ENCODE data around the gene SSH2. TPM values are rescaled to one million over a fixed set of nuclear protein-coding genes. Genes with fewer than 3 reads are reported as not detected.

SSH2 gene
- total and polyA plus RNA-seq, 9 of the 15 experiments (the other 6 are each of a cell fraction or from before 2014, with no cell fraction given) = 3.9 to 16.1 (median 10.2) TPM

DNA sequence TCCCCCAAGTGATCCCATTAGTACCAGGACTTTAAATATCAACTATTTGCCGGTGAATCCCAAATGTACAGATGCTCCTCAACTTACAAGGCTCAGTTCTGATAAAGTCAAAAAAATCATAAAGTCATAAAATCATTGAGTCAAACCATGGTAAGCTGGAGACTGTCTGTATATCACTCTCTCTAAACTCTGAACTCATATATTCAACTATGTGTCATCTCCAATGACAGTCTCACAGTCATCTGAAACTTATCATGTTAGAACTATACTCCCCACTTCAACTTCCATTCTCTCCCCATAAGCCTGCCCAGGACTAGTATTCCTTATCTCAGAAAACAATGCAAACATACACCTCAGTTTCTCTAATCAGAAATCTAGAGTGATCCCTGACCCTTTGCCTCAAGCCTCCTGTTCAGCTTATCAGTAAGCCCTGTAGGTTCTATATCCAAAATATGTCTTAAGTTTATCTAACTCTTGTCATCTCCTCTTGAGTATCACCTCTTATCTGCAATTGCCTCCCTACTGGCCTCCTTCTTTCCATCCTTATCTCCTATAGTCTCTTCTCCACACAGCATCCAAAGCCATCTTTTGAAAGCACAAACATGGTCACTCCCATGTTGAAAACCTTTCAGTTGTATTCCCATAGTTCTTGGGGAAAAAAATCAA is 55.0 kb downstream of the SSH2 start (continued):
- TF ChIP-seq, protein P1, sequence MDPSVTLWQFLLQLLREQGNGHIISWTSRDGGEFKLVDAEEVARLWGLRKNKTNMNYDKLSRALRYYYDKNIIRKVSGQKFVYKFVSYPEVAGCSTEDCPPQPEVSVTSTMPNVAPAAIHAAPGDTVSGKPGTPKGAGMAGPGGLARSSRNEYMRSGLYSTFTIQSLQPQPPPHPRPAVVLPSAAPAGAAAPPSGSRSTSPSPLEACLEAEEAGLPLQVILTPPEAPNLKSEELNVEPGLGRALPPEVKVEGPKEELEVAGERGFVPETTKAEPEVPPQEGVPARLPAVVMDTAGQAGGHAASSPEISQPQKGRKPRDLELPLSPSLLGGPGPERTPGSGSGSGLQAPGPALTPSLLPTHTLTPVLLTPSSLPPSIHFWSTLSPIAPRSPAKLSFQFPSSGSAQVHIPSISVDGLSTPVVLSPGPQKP (CRISPR knock-in tag; IDR thresholded peaks at IDR 0.05) = no peak
- TF ChIP-seq, protein P2, sequence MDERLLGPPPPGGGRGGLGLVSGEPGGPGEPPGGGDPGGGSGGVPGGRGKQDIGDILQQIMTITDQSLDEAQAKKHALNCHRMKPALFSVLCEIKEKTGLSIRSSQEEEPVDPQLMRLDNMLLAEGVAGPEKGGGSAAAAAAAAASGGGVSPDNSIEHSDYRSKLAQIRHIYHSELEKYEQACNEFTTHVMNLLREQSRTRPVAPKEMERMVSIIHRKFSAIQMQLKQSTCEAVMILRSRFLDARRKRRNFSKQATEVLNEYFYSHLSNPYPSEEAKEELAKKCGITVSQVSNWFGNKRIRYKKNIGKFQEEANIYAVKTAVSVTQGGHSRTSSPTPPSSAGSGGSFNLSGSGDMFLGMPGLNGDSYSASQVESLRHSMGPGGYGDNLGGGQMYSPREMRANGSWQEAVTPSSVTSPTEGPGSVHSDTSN (CRISPR knock-in tag; IDR thresholded peaks at IDR 0.05; ENCODE audit: low read depth) = no peak
- TF ChIP-seq, protein P2 (tag; conservative IDR thresholded peaks at IDR 0.05; ENCODE audit: low read depth) = peak; percentile 48; the same call in 1 of the 2 replicates
- no peak for TF ChIP-seq MYNN (IDR thresholded peaks at IDR 0.05)
- TF ChIP-seq MYNN (CRISPR knock-in tag; IDR thresholded peaks at IDR 0.05) = no peak
- no peak for TF ChIP-seq ZNF436 (CRISPR knock-in tag; IDR thresholded peaks at IDR 0.05)
- TF ChIP-seq PHF8 (IDR thresholded peaks at IDR 0.05; ENCODE audit: borderline replicate concordance, low read length) = no peak
- no peak for TF ChIP-seq ETV1 (tag; conservative IDR thresholded peaks at IDR 0.05; ENCODE audit: low read depth)
- TF ChIP-seq CBX5 (IDR thresholded peaks at IDR 0.05; ENCODE audit: borderline replicate concordance, low read depth) = no peak
- no peak for TF ChIP-seq NRF1 (conservative IDR thresholded peaks at IDR 0.05 in 1 of 2, IDR thresholded peaks at IDR 0.05 in 1 of 2)
- TF ChIP-seq MED1 (CRISPR knock-in tag; IDR thresholded peaks at IDR 0.05; ENCODE audit: borderline replicate concordance) = no peak
- no peak for TF ChIP-seq ZNF274 (IDR thresholded peaks at IDR 0.05; ENCODE audit: borderline replicate concordance, low read depth, low read length)
- no peak for TF ChIP-seq SIRT6 (IDR thresholded peaks at IDR 0.05; ENCODE audit: low read depth, low read length)
- TF ChIP-seq MTA2 (IDR thresholded peaks at IDR 0.05; ENCODE audit: low read depth) = peak; percentile 61; the same call in 1 of the 2 replicates
- no peak for TF ChIP-seq KDM2B (CRISPR knock-in tag; IDR thresholded peaks at IDR 0.05)
- TF ChIP-seq L3MBTL2 (IDR thresholded peaks at IDR 0.05) = no peak
- no peak for TF ChIP-seq RUNX1 (IDR thresholded peaks at IDR 0.05; ENCODE audit: low read depth)
- TF ChIP-seq, protein P3, sequence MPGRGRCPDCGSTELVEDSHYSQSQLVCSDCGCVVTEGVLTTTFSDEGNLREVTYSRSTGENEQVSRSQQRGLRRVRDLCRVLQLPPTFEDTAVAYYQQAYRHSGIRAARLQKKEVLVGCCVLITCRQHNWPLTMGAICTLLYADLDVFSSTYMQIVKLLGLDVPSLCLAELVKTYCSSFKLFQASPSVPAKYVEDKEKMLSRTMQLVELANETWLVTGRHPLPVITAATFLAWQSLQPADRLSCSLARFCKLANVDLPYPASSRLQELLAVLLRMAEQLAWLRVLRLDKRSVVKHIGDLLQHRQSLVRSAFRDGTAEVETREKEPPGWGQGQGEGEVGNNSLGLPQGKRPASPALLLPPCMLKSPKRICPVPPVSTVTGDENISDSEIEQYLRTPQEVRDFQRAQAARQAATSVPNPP (IDR thresholded peaks at IDR 0.05; ENCODE audit: borderline replicate concordance, insufficient read depth, insufficient read length) = no peak
- TF ChIP-seq NR3C1 (CRISPR knock-in tag; IDR thresholded peaks at IDR 0.05) = no peak
- no peak for TF ChIP-seq SRSF1 (IDR thresholded peaks at IDR 0.05; ENCODE audit: low read depth, low read length)
- TF ChIP-seq LARP7 (IDR thresholded peaks at IDR 0.05) = no peak
- TF ChIP-seq, protein P4, sequence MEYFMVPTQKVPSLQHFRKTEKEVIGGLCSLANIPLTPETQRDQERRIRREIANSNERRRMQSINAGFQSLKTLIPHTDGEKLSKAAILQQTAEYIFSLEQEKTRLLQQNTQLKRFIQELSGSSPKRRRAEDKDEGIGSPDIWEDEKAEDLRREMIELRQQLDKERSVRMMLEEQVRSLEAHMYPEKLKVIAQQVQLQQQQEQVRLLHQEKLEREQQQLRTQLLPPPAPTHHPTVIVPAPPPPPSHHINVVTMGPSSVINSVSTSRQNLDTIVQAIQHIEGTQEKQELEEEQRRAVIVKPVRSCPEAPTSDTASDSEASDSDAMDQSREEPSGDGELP (CRISPR knock-in tag; IDR thresholded peaks at IDR 0.05; ENCODE audit: borderline replicate concordance) = no peak
- TF ChIP-seq, protein P5, sequence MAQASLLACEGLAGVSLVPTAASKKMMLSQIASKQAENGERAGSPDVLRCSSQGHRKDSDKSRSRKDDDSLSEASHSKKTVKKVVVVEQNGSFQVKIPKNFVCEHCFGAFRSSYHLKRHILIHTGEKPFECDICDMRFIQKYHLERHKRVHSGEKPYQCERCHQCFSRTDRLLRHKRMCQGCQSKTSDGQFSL (CRISPR knock-in tag; IDR thresholded peaks at IDR 0.05) = no peak
- TF ChIP-seq, protein P5 (tag; IDR thresholded peaks at IDR 0.05) = no peak
